Measurements from ENCODE around the gene FAM107B.

Gene FAM107B

GRCh38 chr10:14728346-14728745, 46.4 kb downstream of the FAM107B start:
- TF ChIP-seq CTCF (IDR thresholded peaks at IDR 0.05), result no peak
- intact Hi-C loops (cut with DNase I; ENCODE audit: low total_unique reads), result no loop called here
- DNase-seq, result no peak
- Histone ChIP-seq H3K27me3 (no peaks in the 10 kb centered on the region), H3K4me1 (no peaks in the 10 kb centered on the region), H3K4me3 (no peak overlapping the region), H3K36me3 (no peaks in the 10 kb centered on the region), H3K9me3 (no peaks in the 10 kb centered on the region), H3K27ac (no peak overlapping the region)

- no peaks in the 10 kb centered on the region for H3K27me3 ChIP-seq
- no peak for DNase-seq
- no peaks in the 10 kb centered on the region for H3K4me1 ChIP-seq
- H3K4me3 ChIP-seq, result no peak overlapping the region
- TF ChIP-seq CTCF (IDR thresholded peaks at IDR 0.05), result no peak
- no peak overlapping the region for H3K27ac ChIP-seq
- H3K36me3 ChIP-seq, result no peaks in the 10 kb centered on the region
- no peaks in the 10 kb centered on the region for H3K9me3 ChIP-seq
- intact Hi-C loops (cut with DNase I; ENCODE audit: low total_unique reads), result no loop called here
Observed at GRCh38 chr10:14727924-14728323, 46.8 kb downstream of the FAM107B start.

GRCh38 chr10:14727465-14727864, 47.2 kb downstream of the FAM107B start:
- no peak for TF ChIP-seq CTCF (IDR thresholded peaks at IDR 0.05)
- H3K4me3 ChIP-seq, result no peak overlapping the region
- no peak overlapping the region for H3K27ac ChIP-seq
- H3K9me3 ChIP-seq, result no peaks in the 10 kb centered on the region
- H3K36me3 ChIP-seq, result no peaks in the 10 kb centered on the region
- intact Hi-C loops (cut with DNase I; ENCODE audit: low total_unique reads), result no loop called here
- no peak for DNase-seq
- H3K4me1 ChIP-seq, result no peaks in the 10 kb centered on the region
- no peaks in the 10 kb centered on the region for H3K27me3 ChIP-seq

- no peaks in the 10 kb centered on the region for H3K27me3 ChIP-seq
- H3K9me3 ChIP-seq, result no peaks in the 10 kb centered on the region
- H3K36me3 ChIP-seq, result no peaks in the 10 kb centered on the region
- no peak overlapping the region for H3K4me3 ChIP-seq
- intact Hi-C loops (cut with DNase I; ENCODE audit: low total_unique reads), result no loop called here
- no peak overlapping the region for H3K27ac ChIP-seq
- TF ChIP-seq CTCF (IDR thresholded peaks at IDR 0.05), result no peak
- H3K4me1 ChIP-seq, result no peaks in the 10 kb centered on the region
- no peak for DNase-seq
Observed at GRCh38 chr10:14724931-14725330, 49.8 kb downstream of the FAM107B start.

GRCh38 chr10:14723052-14723689, 51.5 kb downstream of the FAM107B start:
- Histone ChIP-seq H3K4me1 (no peaks in the 10 kb centered on the region), H3K4me3 (no peak overlapping the region), H3K36me3 (no peaks in the 10 kb centered on the region), H3K27me3 (no peaks in the 10 kb centered on the region), H3K9me3 (no peaks in the 10 kb centered on the region), H3K27ac (no peak overlapping the region)
- no peak for TF ChIP-seq CTCF (IDR thresholded peaks at IDR 0.05)
- no peak for DNase-seq
- intact Hi-C loops (cut with DNase I; ENCODE audit: low total_unique reads), result no loop called here

GRCh38 chr10:14717552-14717951, 57.1 kb downstream of the FAM107B start:
- no peaks in the 10 kb centered on the region for H3K27me3 ChIP-seq
- no peaks in the 10 kb centered on the region for H3K9me3 ChIP-seq
- intact Hi-C loops (cut with DNase I; ENCODE audit: low total_unique reads), result no loop called here
- no peak for TF ChIP-seq CTCF (IDR thresholded peaks at IDR 0.05)
- no peaks in the 10 kb centered on the region for H3K4me1 ChIP-seq
- DNase-seq, result no peak
- H3K36me3 ChIP-seq, result no peaks in the 10 kb centered on the region
- no peak overlapping the region for H3K27ac ChIP-seq
- no peak overlapping the region for H3K4me3 ChIP-seq

Measured in tibial artery (tissue), 4 donors.